Measurements from ENCODE around the gene ILKAP. TPM values are rescaled to one million over a fixed set of nuclear protein-coding genes. Genes with fewer than 3 reads are reported as not detected.

The ILKAP gene
- total RNA-seq, 2 donors from 2014 or later, result 22.8 to 44.8 TPM

- no peak within 1 kb of the TSS for H3K27ac ChIP-seq
- intact Hi-C loops (cut with DNase I), result no loop called here
- TF ChIP-seq POLR2A (IDR thresholded peaks at IDR 0.05), result no peak
- no peak for TF ChIP-seq CTCF (IDR thresholded peaks at IDR 0.05)
- DNase-seq (no peak), ATAC-seq (no peak)
- no peak within 1 kb of the TSS for H3K4me3 ChIP-seq
- H3K36me3 ChIP-seq (replicated peaks in 1 of 2; ENCODE audit: insufficient read depth in 1 of 2, low read depth in 2 of 2), result no peaks in the 10 kb centered on the region
- H3K9me3 ChIP-seq, result no peaks in the 10 kb centered on the region
- 81 to 82% methylated on average over 18 to 20 of the region's 22 CpGs for WGBS, 2 donors
- H3K27me3 ChIP-seq, result no peaks in the 10 kb centered on the region
- H3K4me1 ChIP-seq, result peaks cover 6% of the 10 kb centered on the region
Measured at GRCh38 chr2:238138331-238139195, 64.9 kb downstream of the ILKAP start, which contains the start of gene KLHL30. TSS of gene KLHL30 (plus strand) at chr2:238138668. CDS start at chr2:238140755, 2,087 bp downstream.

DNA sequence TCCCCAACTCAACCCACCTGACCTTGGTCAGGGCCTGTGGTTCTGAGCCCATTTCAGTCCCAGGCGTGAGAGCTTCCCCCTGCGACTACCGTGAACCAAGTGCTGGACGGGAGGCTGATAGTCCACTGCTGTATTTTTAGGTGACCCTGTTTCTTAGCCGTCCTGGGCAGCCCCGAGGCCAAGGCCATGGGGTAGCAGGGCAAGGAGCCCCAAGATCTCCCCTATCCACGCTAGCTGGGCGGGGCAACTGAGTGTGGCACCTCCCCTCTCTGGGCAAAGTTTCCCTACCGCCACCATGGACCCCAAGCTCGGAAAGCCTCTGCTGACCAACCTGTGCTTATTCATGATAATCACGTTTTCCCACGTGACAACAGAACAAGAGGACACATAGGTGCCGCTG, 65.6 kb downstream of the ILKAP start:
- no peaks in the 10 kb centered on the region for H3K36me3 ChIP-seq (replicated peaks in 1 of 2; ENCODE audit: insufficient read depth in 1 of 2, low read depth in 2 of 2)

GRCh38 chr2:238136820-238137537, 66.5 kb downstream of the ILKAP start:
- intact Hi-C loops (cut with DNase I), result no loop called here
- no peaks in the 10 kb centered on the region for H3K36me3 ChIP-seq (replicated peaks in 1 of 2; ENCODE audit: insufficient read depth in 1 of 2, low read depth in 2 of 2)
- TF ChIP-seq POLR2A (IDR thresholded peaks at IDR 0.05), result no peak
- no peak for TF ChIP-seq CTCF (IDR thresholded peaks at IDR 0.05)
- DNase-seq (peak; percentile 26 to 59 (median 40)), ATAC-seq (no peak)
- H3K27me3 ChIP-seq, result no peaks in the 10 kb centered on the region
- H3K9me3 ChIP-seq, result no peaks in the 10 kb centered on the region
- 78 to 80% methylated on average over 13 to 14 of the region's 14 CpGs for WGBS, 2 donors
- peaks cover 6% of the 10 kb centered on the region for H3K4me1 ChIP-seq
- no peak overlapping the region for H3K27ac ChIP-seq
- no peak overlapping the region for H3K4me3 ChIP-seq

More for the DNA sequence above, 65.6 kb downstream of the ILKAP start:
- no peaks in the 10 kb centered on the region for H3K9me3 ChIP-seq
- H3K27me3 ChIP-seq, result no peaks in the 10 kb centered on the region
- H3K27ac ChIP-seq, result no peak overlapping the region
- intact Hi-C loops (cut with DNase I), result no loop called here
- DNase-seq (no peak), ATAC-seq (no peak)
- no peak for TF ChIP-seq CTCF (IDR thresholded peaks at IDR 0.05)
- no peak for TF ChIP-seq POLR2A (IDR thresholded peaks at IDR 0.05)
- 92% methylated on average over 9 to 13 of the region's 13 CpGs for WGBS, 2 donors
- H3K4me1 ChIP-seq, result peaks cover 6% of the 10 kb centered on the region
- no peak overlapping the region for H3K4me3 ChIP-seq

DNA sequence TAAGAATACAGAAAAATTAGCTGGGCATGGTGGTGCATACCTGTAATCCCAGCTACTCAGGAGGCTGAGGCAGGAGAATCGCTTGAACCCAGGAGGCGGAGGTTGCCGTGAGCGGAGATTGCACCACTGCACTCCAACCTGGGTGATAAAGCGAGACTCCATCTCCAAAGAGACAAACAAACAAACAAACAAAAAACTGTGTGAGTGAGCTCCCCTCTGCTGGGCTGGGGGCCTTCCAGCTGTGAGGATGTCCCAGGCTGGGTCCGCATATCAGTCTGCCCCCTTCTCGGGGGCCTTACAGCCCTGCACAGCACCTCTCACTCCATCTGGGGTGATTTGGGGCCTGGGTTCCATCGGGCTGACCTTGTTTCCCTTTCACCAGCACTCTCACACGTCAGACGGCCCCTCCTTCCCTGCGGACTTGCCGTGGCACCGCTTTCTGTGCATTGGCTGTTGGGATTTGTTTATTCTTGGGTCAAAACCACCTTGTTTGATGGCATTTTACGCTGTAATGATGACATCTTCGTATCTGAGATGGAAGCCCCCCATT, 67.8 kb downstream of the ILKAP start:
- H3K27me3 ChIP-seq, result no peaks in the 10 kb centered on the region
- no peak overlapping the region for H3K27ac ChIP-seq
- WGBS, 2 donors, result 85 to 87% methylated on average over 15 of the region's 15 CpGs
- no peak for DNase-seq
- TF ChIP-seq CTCF (IDR thresholded peaks at IDR 0.05) (no peak), POLR2A (IDR thresholded peaks at IDR 0.05) (no peak)
- no peaks in the 10 kb centered on the region for H3K9me3 ChIP-seq
- peaks cover 6% of the 10 kb centered on the region for H3K4me1 ChIP-seq
- no peak for ATAC-seq
- H3K36me3 ChIP-seq (replicated peaks in 1 of 2; ENCODE audit: insufficient read depth in 1 of 2, low read depth in 2 of 2), result no peaks in the 10 kb centered on the region
- no peak overlapping the region for H3K4me3 ChIP-seq
- intact Hi-C loops (cut with DNase I), result no loop called here
